GM12874 (cell line): Measurements from ENCODE around the gene CRYM.

ENCODE experiments used
- CTCF ChIP-seq: IDR thresholded peaks from 2 replicates; pipeline ENCODE4 v1.5.1; 2011; ENCODE audit warnings: low read depth, mild to moderate bottlenecking, control low read depth, low read length, moderate library complexity; ENCODE audit not compliant: insufficient read depth

The CRYM gene

GRCh38 chr16:21277927-21278706 is at the start of gene CRYM:
Gene CRYM (minus strand): TSS chr16:21278290. CDS start chr16:21278251, 39 bp downstream.
- peak; percentile 96 for TF ChIP-seq CTCF

- no peak for TF ChIP-seq CTCF
Observed at GRCh38 chr16:21327046-21327445, 49.0 kb upstream of the CRYM start.

- TF ChIP-seq CTCF: no peak
Observed at GRCh38 chr16:21326459-21326858, 48.4 kb upstream of the CRYM start.

GRCh38 chr16:21324267-21324666 is 46.2 kb upstream of the CRYM start:
- no peak for TF ChIP-seq CTCF

- TF ChIP-seq CTCF: no peak
Observed at GRCh38 chr16:21321736-21322135, 43.6 kb upstream of the CRYM start.

- no peak for TF ChIP-seq CTCF
Observed at GRCh38 chr16:21314339-21314738, 36.2 kb upstream of the CRYM start.

- no peak for TF ChIP-seq CTCF
Observed at GRCh38 chr16:21302898-21303528, 24.9 kb upstream of the CRYM start.
